ENCODE data around the gene HSPH1.
"Not testable (repeated sequence)": the region's sequence is repeated elsewhere in the genome, so short reads cannot be mapped to it uniquely, and the experiment has no call there.

The HSPH1 gene

GRCh38 chr13:31131470-31131961, 30.2 kb downstream of the HSPH1 start:
- DNase-seq (ENCODE audit: low read depth, low spot score): no peak

- no peak for DNase-seq (ENCODE audit: low read depth, low spot score)
These were observed 32.3 kb downstream of the HSPH1 start for GRCh38 chr13:31129419-31129818.

- DNase-seq (ENCODE audit: low read depth, low spot score): no peak
These were observed 37.5 kb downstream of the HSPH1 start for GRCh38 chr13:31124204-31124603.

- DNase-seq (ENCODE audit: low read depth, low spot score): no peak
These were observed 39.0 kb downstream of the HSPH1 start for GRCh38 chr13:31122544-31123260.

GRCh38 chr13:31122143-31122542, 39.6 kb downstream of the HSPH1 start:
- DNase-seq (ENCODE audit: low read depth, low spot score): no peak

GRCh38 chr13:31121379-31122140, 40.1 kb downstream of the HSPH1 start:
- DNase-seq (ENCODE audit: low read depth, low spot score): no peak

- no peak for DNase-seq (ENCODE audit: low read depth, low spot score)
These were observed 41.6 kb downstream of the HSPH1 start for GRCh38 chr13:31119966-31120700.

- DNase-seq (ENCODE audit: low read depth, low spot score): no peak
These were observed 42.2 kb downstream of the HSPH1 start for GRCh38 chr13:31119526-31119925.

- no peak for DNase-seq (ENCODE audit: low read depth, low spot score)
These were observed 45.5 kb downstream of the HSPH1 start for GRCh38 chr13:31116224-31116623.

GRCh38 chr13:31115616-31116015, 46.1 kb downstream of the HSPH1 start:
- no peak for DNase-seq (ENCODE audit: low read depth, low spot score)

- no peak for DNase-seq (ENCODE audit: low read depth, low spot score)
These were observed 47.1 kb downstream of the HSPH1 start for GRCh38 chr13:31114641-31115040.

- DNase-seq (ENCODE audit: low read depth, low spot score): no peak
These were observed 50.6 kb downstream of the HSPH1 start for GRCh38 chr13:31111136-31111535.

GRCh38 chr13:31110617-31111016, 51.1 kb downstream of the HSPH1 start:
- no peak for DNase-seq (ENCODE audit: low read depth, low spot score)

GRCh38 chr13:31110169-31110568, 51.5 kb downstream of the HSPH1 start:
- DNase-seq (ENCODE audit: low read depth, low spot score): no peak

- DNase-seq (ENCODE audit: low read depth, low spot score): no peak
These were observed 54.6 kb downstream of the HSPH1 start for GRCh38 chr13:31107109-31107508.

- DNase-seq (ENCODE audit: low read depth, low spot score): no peak
These were observed 55.8 kb downstream of the HSPH1 start for GRCh38 chr13:31105856-31106255.

- no peak for DNase-seq (ENCODE audit: low read depth, low spot score)
These were observed 56.5 kb downstream of the HSPH1 start for GRCh38 chr13:31105020-31105795.

- no peak for DNase-seq (ENCODE audit: low read depth, low spot score)
These were observed 58.8 kb downstream of the HSPH1 start for GRCh38 chr13:31102905-31103304.

- no peak for DNase-seq (ENCODE audit: low read depth, low spot score)
These were observed 60.1 kb downstream of the HSPH1 start for GRCh38 chr13:31101472-31102170.

- DNase-seq (ENCODE audit: low read depth, low spot score): no peak
These were observed 61.0 kb downstream of the HSPH1 start for GRCh38 chr13:31100721-31101120.

GRCh38 chr13:31097911-31098434, 63.7 kb downstream of the HSPH1 start:
- not testable (repeated sequence) for DNase-seq (ENCODE audit: low read depth, low spot score)
